Suprapubic skin (tissue), 3 donors: ENCODE results near the gene SYPL2.

Experiments used
- CTCF ChIP-seq, 2 donors: fragments of 200-600 bp in 1 of 2; fragments of 450-650 bp in 1 of 2; sonication (generic) in 1 of 2; IDR thresholded peaks; one replicate each; pipeline ENCODE4 v1.5.1; 2016 to 2019; ENCODE audit warnings: antibody characterized with exemption in 2 of 2, mild to moderate bottlenecking in 1 of 2, moderate library complexity in 1 of 2
- EP300 ChIP-seq: sonication (generic); formaldehyde crosslinking; IDR thresholded peaks from one replicate; pipeline ENCODE4 v1.6.1; 2017; ENCODE audit warnings: antibody characterized with exemption

- no peak for TF ChIP-seq CTCF (IDR thresholded peaks at IDR 0.05)
- no peak for TF ChIP-seq EP300
Observed at GRCh38 chr1:109454497-109455133, 11.7 kb upstream of the SYPL2 start.
